HG03432 (cell line): ENCODE measurements around the gene FGD2.

Source experiments
- ATAC-seq: cut with Tn5 transposase; IDR thresholded peaks from one replicate; pipeline ENCODE4 v1.9.1; 2021; ENCODE audit warnings: mild to moderate bottlenecking, moderate library complexity; ENCODE audit not compliant: unreplicated experiment

Gene FGD2

GRCh38 chr6:36970892-36971842 lies 34.3 kb upstream of the FGD2 start:
- no peak for ATAC-seq

GRCh38 chr6:36971921-36972673 lies 33.4 kb upstream of the FGD2 start:
- ATAC-seq = no peak

DNA sequence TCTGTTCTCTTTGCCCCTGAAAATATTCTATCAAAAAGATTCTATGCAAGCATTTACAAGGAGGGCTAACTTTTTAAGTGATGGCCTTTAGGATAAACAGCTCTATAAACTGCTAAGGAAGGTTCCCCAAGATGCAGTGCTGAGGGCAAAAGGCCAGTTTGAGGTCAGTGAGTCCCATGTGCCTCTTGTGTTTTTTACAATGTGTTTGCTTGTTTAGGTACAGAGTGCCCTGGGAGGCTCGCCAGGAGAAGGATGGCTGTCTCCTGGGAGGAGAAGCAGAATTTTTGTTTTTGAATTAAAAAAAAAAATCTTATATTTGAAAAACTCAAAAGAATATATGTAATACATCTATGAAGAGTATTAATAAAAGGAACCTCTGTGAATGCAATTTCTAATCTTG lies 32.3 kb upstream of the FGD2 start:
- no peak for ATAC-seq

DNA sequence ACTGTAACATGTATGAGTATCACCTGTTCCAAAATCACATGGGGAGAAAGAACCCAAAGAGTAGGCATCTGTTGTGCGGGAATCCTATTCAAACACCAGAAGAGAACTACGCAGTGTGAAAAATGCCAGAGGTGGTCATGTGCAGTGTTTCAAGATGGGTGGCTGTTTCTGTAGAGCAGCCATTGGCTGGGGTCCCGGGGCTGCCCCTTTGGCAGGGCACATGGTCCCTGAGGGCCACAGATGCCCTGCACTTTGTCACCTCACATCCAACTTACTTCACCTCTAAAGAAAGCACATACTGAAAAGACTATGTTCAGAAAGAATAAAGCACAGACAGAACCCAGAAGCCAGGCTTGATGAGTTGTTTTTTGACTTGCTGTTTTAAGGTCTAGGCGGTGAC lies 31.8 kb upstream of the FGD2 start:
- no peak for ATAC-seq

DNA sequence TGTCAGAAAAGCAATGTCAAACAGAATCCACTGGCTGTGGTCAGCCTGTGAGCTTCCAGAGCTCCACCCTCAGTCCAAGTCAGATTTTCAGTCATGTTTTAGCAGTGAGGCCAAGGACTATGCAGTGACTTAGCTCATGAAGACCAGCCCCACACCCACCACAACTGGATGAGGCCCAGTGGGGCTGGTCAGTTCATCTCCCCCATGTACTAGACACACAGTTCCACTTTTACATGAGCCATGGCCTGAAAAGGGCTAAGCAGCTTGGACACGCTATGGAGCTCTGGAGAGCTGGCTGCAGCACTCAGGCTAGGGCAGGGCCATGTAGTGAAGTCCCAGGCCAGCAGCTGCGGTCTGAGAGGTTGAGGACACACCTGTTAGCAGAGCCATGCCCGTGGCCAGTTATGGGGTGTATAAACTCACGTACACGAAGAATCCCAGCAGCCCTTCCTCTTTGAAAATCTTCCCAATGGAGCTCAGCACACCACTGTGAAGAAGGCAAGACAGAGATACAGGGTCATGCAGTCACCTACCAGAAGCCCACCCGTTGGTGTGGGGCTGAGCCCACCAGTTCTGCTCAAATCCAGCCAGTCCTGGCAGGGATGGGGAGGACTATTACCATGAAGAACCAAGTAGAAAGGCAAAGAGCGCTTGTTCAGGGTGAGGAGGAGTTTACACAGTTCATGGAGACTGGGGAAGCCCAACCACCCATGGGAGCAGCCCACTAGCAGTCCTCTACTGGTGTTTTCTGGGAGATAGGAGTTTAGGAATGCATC lies 30.0 kb upstream of the FGD2 start:
- ATAC-seq = no peak

GRCh38 chr6:36976007-36976264 lies 29.5 kb upstream of the FGD2 start:
- no peak for ATAC-seq

DNA sequence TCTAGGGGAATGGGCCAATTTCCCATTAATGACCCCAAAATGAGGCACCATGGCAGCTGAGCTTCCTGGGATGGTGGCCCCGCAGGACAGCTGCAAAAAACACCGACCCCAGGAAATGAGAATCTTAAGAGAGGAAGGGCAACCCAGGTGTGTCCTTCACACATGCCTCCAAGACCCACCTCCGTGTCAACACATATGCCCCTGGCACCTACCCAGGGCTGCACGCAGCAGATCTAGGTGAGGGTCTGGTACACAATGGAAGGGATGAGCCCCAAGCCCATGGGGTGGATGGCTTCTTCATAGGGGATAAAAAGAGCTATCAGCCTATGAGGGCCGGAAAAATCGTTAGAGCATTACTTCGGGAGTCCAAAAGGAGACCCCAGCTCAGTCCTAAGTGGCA lies 28.9 kb upstream of the FGD2 start:
- no peak for ATAC-seq

DNA sequence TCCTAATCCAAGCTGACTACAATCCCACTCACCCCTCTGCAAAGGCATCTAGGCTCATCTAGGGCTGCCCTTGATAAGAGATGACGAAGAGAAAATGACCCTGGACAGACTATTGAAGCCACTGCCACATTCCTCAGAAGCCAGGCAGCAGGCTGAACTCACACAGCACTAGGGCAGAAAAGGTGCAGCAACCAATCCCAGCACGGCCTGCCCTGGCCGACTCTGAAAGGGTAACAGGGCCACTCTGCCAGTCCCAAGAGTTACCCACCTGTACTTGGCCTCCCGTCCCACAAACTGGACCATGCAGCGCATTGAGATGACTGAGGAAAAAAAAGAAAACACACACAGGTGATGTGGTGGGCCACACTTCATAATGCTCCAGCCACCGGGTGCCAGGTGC lies 28.5 kb upstream of the FGD2 start:
- no peak for ATAC-seq

DNA sequence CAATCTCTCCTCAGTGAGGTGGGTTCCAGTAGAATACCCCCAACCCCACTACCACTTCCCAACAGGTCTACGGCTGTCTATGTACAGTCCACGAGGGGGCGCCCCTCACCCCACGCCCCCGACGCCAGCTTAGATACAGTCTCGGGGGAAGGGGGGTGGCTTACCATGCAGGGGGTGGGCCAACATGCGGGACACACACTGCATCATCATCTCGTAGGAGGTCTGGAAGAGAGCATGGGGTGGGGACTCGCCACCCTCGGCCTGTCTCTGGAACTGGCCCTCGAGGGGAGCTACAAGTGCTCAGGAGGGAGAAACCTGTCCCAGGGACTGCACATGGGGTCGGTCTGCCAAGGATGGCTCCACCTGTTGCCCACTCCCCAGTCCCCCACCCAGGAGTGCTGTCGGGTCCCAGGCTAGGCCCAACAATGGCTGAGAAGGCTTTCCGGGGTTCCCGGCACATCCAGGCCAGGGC lies 27.9 kb upstream of the FGD2 start:
- no peak for ATAC-seq

DNA sequence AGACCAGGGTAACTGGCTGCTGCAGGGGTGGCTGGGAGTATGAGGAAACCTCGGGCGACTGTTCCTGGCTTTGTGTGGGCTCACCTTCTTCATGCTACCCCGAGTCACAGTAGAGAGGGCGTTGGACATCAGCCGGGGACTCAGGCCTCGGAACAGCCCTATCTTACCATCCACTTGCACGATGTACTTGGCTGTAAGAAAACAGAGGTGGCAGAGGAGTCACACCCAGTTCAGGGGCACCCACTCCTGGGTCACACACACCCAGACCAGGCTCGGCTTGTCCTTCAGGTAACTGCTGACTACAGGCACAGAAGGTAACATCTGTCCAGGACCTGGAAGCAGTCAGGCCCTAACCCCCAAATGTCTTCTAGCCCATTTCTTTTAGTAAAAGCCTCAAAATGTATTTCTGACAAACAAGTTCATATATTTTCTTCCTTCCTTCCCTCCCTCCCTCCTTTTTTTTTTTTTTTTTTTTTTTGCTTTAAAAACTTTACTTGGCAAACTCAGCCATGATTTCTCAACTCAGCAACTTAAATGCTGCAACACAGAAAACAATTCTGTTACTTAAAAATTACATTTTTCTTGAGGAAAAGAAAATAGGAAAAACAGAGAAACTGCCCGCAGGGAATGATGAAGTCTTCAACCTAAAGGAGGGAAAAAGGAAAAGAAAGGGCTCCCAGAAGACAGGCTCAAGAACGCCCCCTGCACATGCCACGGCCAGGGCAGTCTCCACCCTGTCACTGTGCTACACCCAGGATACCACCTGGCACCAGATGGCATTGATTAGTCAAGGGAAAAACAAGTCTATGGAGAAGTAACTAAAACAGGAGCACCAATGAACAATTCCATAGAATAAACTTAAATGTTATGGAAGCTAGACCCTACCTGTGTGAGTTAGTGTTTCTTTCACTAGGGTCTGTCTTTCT lies 26.8 kb upstream of the FGD2 start:
- ATAC-seq = no peak

GRCh38 chr6:36979347-36979742 lies 26.1 kb upstream of the FGD2 start:
- no peak for ATAC-seq

DNA sequence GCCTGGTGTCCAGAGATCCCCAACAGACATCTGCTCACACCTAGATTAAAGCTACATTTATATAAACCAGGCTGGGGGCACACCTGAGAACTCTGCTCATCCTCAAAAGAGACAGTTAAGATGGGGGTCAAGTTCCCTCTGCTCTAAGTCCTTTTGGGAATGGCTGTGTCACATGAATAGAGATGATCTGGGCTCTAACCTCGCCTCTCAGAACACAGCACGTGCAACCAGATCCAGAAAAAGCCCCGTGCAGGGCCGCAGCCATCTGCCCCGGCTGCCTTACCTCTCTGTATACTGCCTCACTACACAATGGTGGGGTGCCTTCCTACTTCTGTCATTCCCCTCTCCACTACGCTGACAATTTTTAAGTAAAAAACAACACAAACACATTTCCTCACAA lies 25.3 kb upstream of the FGD2 start:
- ATAC-seq = no peak

- ATAC-seq = no peak
Measured at GRCh38 chr6:36980876-36981619, 24.4 kb upstream of the FGD2 start.

DNA sequence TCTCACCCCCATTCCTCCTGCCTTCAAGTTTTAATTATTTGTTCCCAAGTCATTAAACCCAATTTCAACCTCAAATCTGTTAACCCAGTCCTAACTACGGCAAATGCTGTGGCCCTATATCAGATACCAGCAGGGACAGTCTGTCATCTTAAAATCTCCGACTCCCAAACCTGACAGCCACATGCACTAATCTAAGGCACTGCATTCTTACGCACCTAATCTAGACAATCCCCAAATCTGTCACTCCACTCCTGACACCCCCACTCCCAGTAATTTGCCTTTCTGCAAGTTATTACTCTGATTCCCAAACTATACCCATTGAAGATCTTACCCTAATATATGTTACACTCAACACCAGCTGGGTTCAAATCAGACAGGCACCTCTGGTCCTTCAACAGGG lies 21.9 kb upstream of the FGD2 start:
- no peak for ATAC-seq

GRCh38 chr6:36984581-36985416 lies 20.7 kb upstream of the FGD2 start:
- no peak for ATAC-seq

- no peak for ATAC-seq
Measured at GRCh38 chr6:36985417-36985807, 20.0 kb upstream of the FGD2 start.

GRCh38 chr6:36985808-36986703 lies 19.4 kb upstream of the FGD2 start, which contains the start of gene MTCH1:
TSS of gene MTCH1 (minus strand) at chr6:36986196. CDS start at chr6:36986173, 23 bp downstream.
- ATAC-seq = peak; percentile 86

DNA sequence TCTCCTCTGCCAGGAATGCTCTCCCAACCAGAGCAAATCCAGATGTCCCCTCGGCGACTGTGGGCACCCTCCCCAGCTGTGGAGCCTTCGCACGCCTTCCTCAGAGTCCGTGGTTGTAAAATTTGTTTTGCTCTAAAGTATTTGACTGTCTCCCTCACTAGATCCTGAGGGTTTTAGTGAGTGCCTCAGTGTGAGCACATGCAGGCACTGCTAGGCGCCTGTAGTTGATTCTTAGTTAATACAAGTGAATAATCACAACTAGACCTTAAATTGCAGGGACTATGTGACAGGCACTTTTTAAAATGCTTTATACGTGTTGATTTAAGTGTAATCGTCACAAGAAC lies 18.8 kb upstream of the FGD2 start:
- no peak for ATAC-seq
